Measurements from ENCODE around the gene SLC6A4.
"Not testable (repeated sequence)": the region's sequence is repeated elsewhere in the genome, so short reads cannot be mapped to it uniquely, and the experiment has no call there.

SLC6A4 gene

DNA sequence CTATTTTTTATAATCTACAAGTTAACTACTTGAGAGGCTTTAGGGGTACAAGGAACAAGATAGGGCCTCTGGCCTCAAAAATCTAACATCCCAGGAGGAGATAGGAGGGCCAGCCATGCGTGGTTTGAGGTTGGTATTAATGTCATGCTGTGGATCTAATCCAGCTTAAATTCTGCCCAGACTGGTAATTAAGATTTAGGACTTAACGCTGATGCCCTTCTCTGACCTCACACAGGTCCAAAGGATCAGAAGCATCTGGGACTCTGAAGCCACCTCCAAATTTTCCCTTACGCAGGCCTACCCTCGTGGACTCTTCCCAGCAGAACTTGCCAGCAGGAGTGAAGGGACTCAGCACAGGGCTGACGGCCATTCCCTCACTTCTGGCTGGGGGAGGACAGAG lies 15.1 kb downstream of the SLC6A4 start:
- DNase-seq: no peak
- TF ChIP-seq GATA1 (IDR thresholded peaks at IDR 0.05; ENCODE audit: low read depth, low read length) (no peak), POLR2A (IDR thresholded peaks at IDR 0.05; ENCODE audit: low read length) (no peak)

- TF ChIP-seq POLR2A (IDR thresholded peaks at IDR 0.05; ENCODE audit: low read length) (no peak), GATA1 (IDR thresholded peaks at IDR 0.05; ENCODE audit: low read depth, low read length) (no peak)
- DNase-seq: no peak
Measured at GRCh38 chr17:30219833-30220232, 15.7 kb downstream of the SLC6A4 start.

DNA sequence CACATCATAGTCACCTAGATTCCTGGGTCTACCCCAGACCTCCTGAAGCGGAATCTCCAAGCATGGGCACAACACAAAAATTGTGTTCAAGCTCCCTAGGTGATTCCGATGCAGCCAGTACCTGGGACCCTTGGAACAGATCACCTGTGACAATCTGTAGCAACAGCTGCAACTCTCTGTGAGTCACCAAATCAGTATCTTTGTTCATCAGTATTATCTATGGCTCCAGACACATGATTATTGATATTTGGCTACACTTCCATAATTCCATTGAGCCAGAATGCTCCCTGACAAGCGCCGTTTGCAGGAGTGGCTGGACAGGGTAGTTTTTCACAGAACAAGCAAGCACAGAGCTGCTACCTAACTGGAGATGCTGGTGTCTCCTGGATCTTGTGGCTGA lies 16.2 kb downstream of the SLC6A4 start:
- DNase-seq: no peak
- TF ChIP-seq POLR2A (IDR thresholded peaks at IDR 0.05; ENCODE audit: low read length): no peak
- no peak for TF ChIP-seq GATA1 (IDR thresholded peaks at IDR 0.05; ENCODE audit: low read depth, low read length)

- no peak for DNase-seq
- no peak for TF ChIP-seq GATA1 (IDR thresholded peaks at IDR 0.05; ENCODE audit: low read depth, low read length)
- TF ChIP-seq POLR2A (IDR thresholded peaks at IDR 0.05; ENCODE audit: low read length): no peak
Measured at GRCh38 chr17:30218799-30219198, 16.7 kb downstream of the SLC6A4 start.

GRCh38 chr17:30217746-30218245 lies 17.7 kb downstream of the SLC6A4 start:
- no peak for DNase-seq

GRCh38 chr17:30217054-30217453 lies 18.4 kb downstream of the SLC6A4 start:
- DNase-seq: no peak
- TF ChIP-seq GATA1 (IDR thresholded peaks at IDR 0.05; ENCODE audit: low read depth, low read length) (no peak), POLR2A (IDR thresholded peaks at IDR 0.05; ENCODE audit: low read length) (no peak)

More at GRCh38 chr17:30217746-30218245, 17.7 kb downstream of the SLC6A4 start:
- TF ChIP-seq POLR2A (IDR thresholded peaks at IDR 0.05; ENCODE audit: low read length) (no peak), GATA1 (IDR thresholded peaks at IDR 0.05; ENCODE audit: low read depth, low read length) (no peak)

DNA sequence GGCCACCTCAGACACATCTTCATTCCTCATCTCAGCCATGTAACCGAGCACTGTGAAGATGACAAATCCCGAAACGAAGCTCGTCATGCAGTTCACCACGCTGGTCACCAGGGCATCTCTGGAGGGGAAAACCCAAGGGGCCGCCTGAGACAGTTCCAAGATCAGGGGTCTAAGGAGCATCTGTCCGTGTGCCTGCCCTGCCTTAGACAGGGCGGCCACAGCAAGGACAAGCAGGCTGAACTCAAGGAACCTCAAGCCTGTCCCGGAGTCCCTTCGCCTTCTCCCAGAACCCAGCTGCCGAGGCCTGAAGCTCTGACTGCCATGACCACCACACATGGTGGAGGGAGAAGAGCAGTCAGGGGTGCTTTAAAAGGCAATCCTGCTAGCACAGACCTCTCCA lies 22.7 kb downstream of the SLC6A4 start:
- no peak for DNase-seq
- no peak for TF ChIP-seq GATA1 (IDR thresholded peaks at IDR 0.05; ENCODE audit: low read depth, low read length)
- no peak for TF ChIP-seq POLR2A (IDR thresholded peaks at IDR 0.05; ENCODE audit: low read length)

GRCh38 chr17:30211371-30211770 lies 24.1 kb downstream of the SLC6A4 start:
- TF ChIP-seq GATA1 (IDR thresholded peaks at IDR 0.05; ENCODE audit: low read depth, low read length): no peak
- TF ChIP-seq POLR2A (IDR thresholded peaks at IDR 0.05; ENCODE audit: low read length): no peak
- DNase-seq: no peak

DNA sequence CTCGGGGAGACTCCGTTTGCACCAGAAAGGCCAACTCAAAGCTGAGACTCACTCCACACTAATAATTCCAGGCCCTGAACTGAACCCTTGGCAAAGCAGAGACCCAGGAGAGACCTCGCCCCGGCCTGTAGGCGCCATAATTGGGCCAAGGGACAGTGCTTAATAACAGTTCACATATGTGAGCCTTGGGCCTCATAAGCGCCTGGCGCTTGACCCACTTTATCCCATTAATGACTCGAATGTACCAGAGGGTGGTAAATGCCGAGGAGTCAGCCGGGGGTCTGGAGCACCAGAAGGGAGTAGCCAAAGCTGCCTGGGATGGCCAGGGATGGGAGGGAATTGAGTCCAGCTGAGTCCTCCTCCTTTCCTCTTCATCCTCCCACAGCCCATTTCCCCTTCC lies 24.6 kb downstream of the SLC6A4 start:
- DNase-seq: no peak
- TF ChIP-seq POLR2A (IDR thresholded peaks at IDR 0.05; ENCODE audit: low read length) (no peak), GATA1 (IDR thresholded peaks at IDR 0.05; ENCODE audit: low read depth, low read length) (no peak)

- TF ChIP-seq POLR2A (IDR thresholded peaks at IDR 0.05; ENCODE audit: low read length) (no peak), GATA1 (IDR thresholded peaks at IDR 0.05; ENCODE audit: low read depth, low read length) (no peak)
- DNase-seq: no peak
Measured at GRCh38 chr17:30210366-30210765, 25.1 kb downstream of the SLC6A4 start.

GRCh38 chr17:30209930-30210329 lies 25.6 kb downstream of the SLC6A4 start:
- no peak for DNase-seq
- TF ChIP-seq GATA1 (IDR thresholded peaks at IDR 0.05; ENCODE audit: low read depth, low read length) (no peak), POLR2A (IDR thresholded peaks at IDR 0.05; ENCODE audit: low read length) (no peak)

- TF ChIP-seq GATA1 (IDR thresholded peaks at IDR 0.05; ENCODE audit: low read depth, low read length) (no peak), POLR2A (IDR thresholded peaks at IDR 0.05; ENCODE audit: low read length) (no peak)
Measured at GRCh38 chr17:30208214-30208613, 27.3 kb downstream of the SLC6A4 start.

DNA sequence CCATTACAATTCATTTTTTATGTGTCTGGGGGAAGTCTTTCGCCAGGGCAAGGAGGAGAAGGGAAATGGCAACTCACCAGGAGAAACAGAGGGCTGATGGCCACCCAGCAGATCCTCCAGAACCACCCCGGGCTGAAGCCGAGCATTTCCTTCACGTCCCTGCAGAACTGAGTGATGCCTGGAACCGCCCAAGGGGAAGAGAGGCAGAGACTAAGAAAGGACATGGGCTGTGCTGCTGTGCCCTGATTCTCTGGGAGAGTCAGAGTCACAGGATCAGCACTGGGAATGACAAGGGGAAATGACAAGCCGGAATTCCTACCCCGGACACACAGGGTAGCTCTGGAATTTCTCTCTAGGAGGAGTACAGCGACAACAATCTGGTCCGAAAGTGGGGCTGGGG lies 27.8 kb downstream of the SLC6A4 start:
- DNase-seq: no peak
- TF ChIP-seq POLR2A (IDR thresholded peaks at IDR 0.05; ENCODE audit: low read length) (no peak), GATA1 (IDR thresholded peaks at IDR 0.05; ENCODE audit: low read depth, low read length) (no peak)

More at GRCh38 chr17:30208214-30208613, 27.3 kb downstream of the SLC6A4 start:
- DNase-seq: no peak

DNA sequence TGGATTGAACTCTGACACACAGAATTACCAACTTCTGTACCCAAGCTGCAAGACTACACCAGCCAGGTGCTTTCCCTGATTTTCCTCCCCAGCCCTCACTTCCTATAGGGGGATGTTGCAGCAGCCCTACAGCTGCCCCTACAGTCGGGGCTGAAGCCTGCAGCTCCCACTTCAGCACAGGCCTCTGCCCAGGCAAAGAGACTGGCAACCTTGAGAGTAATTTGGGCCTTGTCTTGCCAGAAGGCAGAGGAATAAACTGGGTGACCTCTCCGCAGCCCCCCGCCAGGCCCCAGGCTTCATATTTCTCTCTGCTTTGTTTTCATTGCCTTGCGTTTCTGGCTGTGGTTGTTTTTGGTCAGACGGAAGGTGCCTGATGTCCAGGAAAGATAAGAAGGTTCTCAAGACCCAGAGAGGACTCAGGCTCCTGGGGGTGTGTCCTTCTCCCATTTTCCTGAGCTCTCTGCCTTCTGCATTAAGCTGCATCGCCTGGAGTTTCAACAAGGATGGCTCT lies 32.0 kb downstream of the SLC6A4 start:
- no peak for TF ChIP-seq GATA1 (IDR thresholded peaks at IDR 0.05; ENCODE audit: low read depth, low read length)
- TF ChIP-seq POLR2A (IDR thresholded peaks at IDR 0.05; ENCODE audit: low read length): no peak

DNA sequence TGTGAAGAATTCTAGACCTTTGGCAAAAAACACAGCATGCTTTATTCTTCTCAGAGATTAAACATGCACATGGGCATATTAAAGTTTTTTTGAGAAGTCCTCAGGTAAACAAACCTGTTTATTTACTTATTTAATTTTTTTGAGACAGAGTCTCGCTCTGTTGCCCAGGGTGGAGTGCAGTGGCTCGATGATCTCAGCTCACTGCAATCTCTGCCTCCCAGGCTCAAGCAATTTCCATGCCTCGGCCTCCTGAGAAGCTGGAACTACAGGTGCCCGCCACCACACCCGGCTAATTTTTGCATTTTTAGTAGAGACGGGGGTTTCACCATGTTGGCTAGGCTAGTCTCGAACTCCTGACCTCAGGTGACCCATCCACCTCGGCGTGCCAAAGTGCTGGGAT lies 34.8 kb downstream of the SLC6A4 start:
- DNase-seq: not testable (repeated sequence)

More for the DNA sequence above, 32.0 kb downstream of the SLC6A4 start:
- no peak for DNase-seq

DNA sequence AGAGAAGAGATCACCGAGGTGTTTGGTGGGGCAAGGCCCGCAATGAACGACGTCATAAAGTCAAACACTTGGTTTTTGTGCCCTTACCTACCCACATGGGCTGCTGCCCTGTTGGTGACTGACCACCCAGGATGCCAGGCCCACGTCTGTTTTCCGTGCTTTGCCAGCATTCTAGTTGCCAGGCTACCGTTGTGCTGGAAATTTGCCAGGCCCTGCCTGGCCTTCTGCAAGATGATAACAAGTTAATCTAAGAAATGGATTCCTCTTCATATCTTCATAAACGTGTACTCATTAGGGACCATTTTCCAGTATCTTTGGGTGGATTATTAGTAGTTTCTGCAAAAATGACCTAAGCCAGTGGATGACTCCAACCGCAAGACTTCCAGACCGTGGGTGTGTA lies 35.4 kb downstream of the SLC6A4 start:
- no peak for TF ChIP-seq GATA1 (IDR thresholded peaks at IDR 0.05; ENCODE audit: low read depth, low read length)
- no peak for TF ChIP-seq POLR2A (IDR thresholded peaks at IDR 0.05; ENCODE audit: low read length)
- peak; percentile 33 to 69 for DNase-seq
